Stimulated activated CD8-positive, alpha-beta memory T cell treated with anti-CD3 and anti-CD28 coated beads, Interleukin-12 subunit alpha, Interleukin-12 subunit beta, amount 100 ng/mL, for 4 hours (primary cell): ENCODE results near the gene PLCL2.

ENCODE experiments used
- DNase-seq: peaks from one replicate; pipeline ENCODE4 v3.0.0-alpha.2; 2020; ENCODE audit warnings: low read depth

Gene PLCL2

GRCh38 chr3:16893618-16894200 lies 9.0 kb downstream of the PLCL2 start:
- no peak for DNase-seq

- no peak for DNase-seq
Observed at GRCh38 chr3:16896094-16896627, 11.4 kb downstream of the PLCL2 start.

- DNase-seq = no peak
Observed at GRCh38 chr3:16896820-16897219, 12.1 kb downstream of the PLCL2 start.

- DNase-seq = no peak
Observed at GRCh38 chr3:16897254-16897926, 12.6 kb downstream of the PLCL2 start.

- no peak for DNase-seq
Observed at GRCh38 chr3:16898595-16899395, 14.0 kb downstream of the PLCL2 start.

GRCh38 chr3:16899919-16900318 lies 15.2 kb downstream of the PLCL2 start:
- DNase-seq = no peak

- DNase-seq = no peak
Observed at GRCh38 chr3:16900779-16901440, 16.2 kb downstream of the PLCL2 start.

- peak; percentile 37 for DNase-seq
Observed at GRCh38 chr3:16904423-16905417, 20.0 kb downstream of the PLCL2 start.

- no peak for DNase-seq
Observed at GRCh38 chr3:16905704-16906103, 20.9 kb downstream of the PLCL2 start.

- DNase-seq = no peak
Observed at GRCh38 chr3:16906682-16907081, 21.9 kb downstream of the PLCL2 start.

- no peak for DNase-seq
Observed at GRCh38 chr3:16907243-16907642, 22.5 kb downstream of the PLCL2 start.

- DNase-seq = no peak
Observed at GRCh38 chr3:16908016-16908807, 23.5 kb downstream of the PLCL2 start.

- DNase-seq = no peak
Observed at GRCh38 chr3:16908896-16909295, 24.1 kb downstream of the PLCL2 start.

- no peak for DNase-seq
Observed at GRCh38 chr3:16909802-16910201, 25.0 kb downstream of the PLCL2 start.

- DNase-seq = no peak
Observed at GRCh38 chr3:16910207-16910606, 25.5 kb downstream of the PLCL2 start.

GRCh38 chr3:16911916-16912315 lies 27.2 kb downstream of the PLCL2 start:
- DNase-seq = no peak

GRCh38 chr3:16912400-16913263 lies 27.9 kb downstream of the PLCL2 start:
- no peak for DNase-seq

- no peak for DNase-seq
Observed at GRCh38 chr3:16913264-16913580, 28.5 kb downstream of the PLCL2 start.

GRCh38 chr3:16916840-16917239 lies 32.1 kb downstream of the PLCL2 start:
- DNase-seq = no peak
